Measurements from ENCODE around the gene ZCCHC14. TPM values are rescaled to one million over a fixed set of nuclear protein-coding genes. Genes with fewer than 3 reads are reported as not detected.

ZCCHC14 gene
- total and polyA plus RNA-seq, 5 donors from 2014 or later, result 1.6 to 33.7 (median 2.1) TPM

DNA sequence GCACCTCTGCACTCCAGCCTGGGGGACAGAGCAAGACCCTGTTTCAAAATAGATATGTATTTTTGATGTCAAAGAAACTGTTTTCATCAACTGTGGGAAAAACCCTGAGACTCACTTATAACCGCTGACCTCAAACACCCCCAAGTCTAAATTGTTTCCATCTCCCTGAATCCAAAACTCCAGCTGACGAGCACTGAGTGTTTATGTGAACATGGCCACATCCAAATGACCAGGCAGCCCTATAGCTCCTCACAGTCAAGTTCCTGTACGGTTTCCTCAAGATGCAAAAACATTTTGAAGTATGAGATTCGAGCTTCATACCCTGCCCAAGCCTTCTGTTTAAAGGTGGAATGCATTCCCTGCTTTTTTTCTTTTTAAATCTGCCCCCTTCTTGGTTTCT lies 45.3 kb upstream of the ZCCHC14 start:
- ATAC-seq (ENCODE audit: low read depth in 2 of 2), result no peak
- peaks cover 0 to 4% of the 10 kb centered on the region in 2 experiments for H3K9me3 ChIP-seq (ENCODE audit: control insufficient read depth in 2 of 2, low read length in 2 of 2)
- H3K4me1 ChIP-seq (ENCODE audit: control insufficient read depth, insufficient read depth, low read length, poor library complexity, severe bottlenecking), result no peaks in the 10 kb centered on the region
- Mint-ChIP-seq H3K4me1 (no peaks in the 10 kb centered on the region), H3K9me3 (peaks cover 0 to 5% (median 2%) of the 10 kb centered on the region in 7 donors), H3K27ac (no peak overlapping the region), H3K27me3 (peaks cover 48% of the 10 kb centered on the region), H3K36me3 (no peaks in the 10 kb centered on the region), H3K4me3 (no peak overlapping the region)
- DNase-seq, result no peak
- H3K27me3 ChIP-seq (ENCODE audit: control insufficient read depth, insufficient read depth, low read length), result peaks cover 4% of the 10 kb centered on the region
- no peak overlapping the region for H3K4me3 ChIP-seq (ENCODE audit: low read depth, low read length)
- no peaks in the 10 kb centered on the region for H3K36me3 ChIP-seq (ENCODE audit: control insufficient read depth, insufficient read depth, low read length)
- H3K27ac ChIP-seq (ENCODE audit: insufficient read depth, low read length, poor library complexity, severe bottlenecking), result no peak overlapping the region

- peaks cover 3 to 13% of the 10 kb centered on the region in 2 experiments for H3K9me3 ChIP-seq (ENCODE audit: control insufficient read depth in 2 of 2, low read length in 2 of 2)
- Mint-ChIP-seq H3K4me3 (no peak overlapping the region), H3K36me3 (no peaks in the 10 kb centered on the region), H3K4me1 (no peaks in the 10 kb centered on the region), H3K27me3 (peaks cover 54% of the 10 kb centered on the region), H3K9me3 (peaks cover 0 to 15% (median 3%) of the 10 kb centered on the region in 7 donors), H3K27ac (peak overlapping the region in 1 of 3 donors; percentile 64)
- no peaks in the 10 kb centered on the region for H3K36me3 ChIP-seq (ENCODE audit: control insufficient read depth, insufficient read depth, low read length)
- H3K27me3 ChIP-seq (ENCODE audit: control insufficient read depth, insufficient read depth, low read length), result peaks cover 4% of the 10 kb centered on the region
- H3K4me1 ChIP-seq (ENCODE audit: control insufficient read depth, insufficient read depth, low read length, poor library complexity, severe bottlenecking), result no peaks in the 10 kb centered on the region
- H3K4me3 ChIP-seq (ENCODE audit: low read depth, low read length), result no peak overlapping the region
- no peak for ATAC-seq (ENCODE audit: low read depth in 2 of 2)
- no peak for DNase-seq
- no peak overlapping the region for H3K27ac ChIP-seq (ENCODE audit: insufficient read depth, low read length, poor library complexity, severe bottlenecking)
These were observed 43.9 kb upstream of the ZCCHC14 start for GRCh38 chr16:87536795-87537142.

DNA sequence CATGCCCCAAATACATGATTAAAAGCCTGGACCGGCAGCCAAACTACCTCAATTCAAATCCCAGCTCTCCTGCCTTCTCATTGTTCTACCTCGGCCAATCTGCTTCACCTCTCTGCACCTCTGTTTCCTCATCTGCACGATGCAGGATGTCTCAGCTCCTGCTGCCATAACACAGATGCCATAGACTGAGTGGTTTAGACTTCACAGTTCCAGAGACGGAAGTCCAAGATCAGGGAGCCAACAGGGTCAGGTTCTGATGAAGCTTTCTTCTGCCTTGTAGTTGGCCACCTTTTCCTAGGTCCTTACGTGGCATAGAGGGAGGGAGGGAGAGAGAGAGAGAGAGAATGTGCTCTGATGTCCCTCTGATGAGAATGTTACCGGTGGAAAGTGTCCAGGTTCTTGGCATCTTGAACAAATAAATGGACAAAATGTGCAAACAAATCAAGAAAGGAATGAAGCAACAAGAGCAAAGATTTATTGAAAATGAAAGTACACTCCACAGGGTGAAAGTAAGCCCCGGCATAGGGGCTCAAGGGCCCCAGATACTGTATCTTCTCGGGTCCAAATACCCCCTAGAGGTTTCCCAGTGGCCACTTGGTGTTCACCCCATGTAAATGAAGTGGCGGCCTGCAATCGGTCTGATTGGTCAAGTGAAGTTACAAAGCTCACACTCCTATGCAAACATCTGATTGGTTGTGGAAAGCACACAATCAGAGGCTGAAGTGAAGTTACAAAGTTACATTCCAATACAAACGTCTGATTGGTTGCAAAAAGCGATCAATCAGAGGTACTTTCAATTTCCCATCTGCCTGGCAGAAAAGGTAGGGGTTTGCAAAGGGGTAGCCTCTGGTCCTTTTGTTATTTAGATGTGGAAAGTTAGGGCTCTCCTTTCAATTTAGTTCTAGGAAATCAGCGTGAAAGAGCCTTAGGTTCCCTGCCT lies 43.3 kb upstream of the ZCCHC14 start:
- DNase-seq (no peak), ATAC-seq (ENCODE audit: low read depth in 2 of 2) (no peak)
- Histone ChIP-seq H3K27ac (ENCODE audit: insufficient read depth, low read length, poor library complexity, severe bottlenecking) (no peak overlapping the region), H3K4me3 (ENCODE audit: low read depth, low read length) (no peak overlapping the region), H3K9me3 (ENCODE audit: control insufficient read depth in 2 of 2, low read length in 2 of 2) (peaks cover 3 to 13% of the 10 kb centered on the region in 2 experiments), H3K4me1 (ENCODE audit: control insufficient read depth, insufficient read depth, low read length, poor library complexity, severe bottlenecking) (no peaks in the 10 kb centered on the region), H3K36me3 (ENCODE audit: control insufficient read depth, insufficient read depth, low read length) (no peaks in the 10 kb centered on the region), H3K27me3 (ENCODE audit: control insufficient read depth, insufficient read depth, low read length) (peaks cover 4% of the 10 kb centered on the region)
- no peak overlapping the region for H3K27ac Mint-ChIP-seq
- peaks cover 52% of the 10 kb centered on the region for H3K27me3 Mint-ChIP-seq
- H3K4me1 Mint-ChIP-seq, result no peaks in the 10 kb centered on the region
- H3K4me3 Mint-ChIP-seq, result no peak overlapping the region
- peaks cover 0 to 21% (median 3%) of the 10 kb centered on the region in 7 donors for H3K9me3 Mint-ChIP-seq
- H3K36me3 Mint-ChIP-seq, result no peaks in the 10 kb centered on the region

GRCh38 chr16:87535457-87535854 lies 42.6 kb upstream of the ZCCHC14 start:
- Histone ChIP-seq H3K27me3 (ENCODE audit: control insufficient read depth, insufficient read depth, low read length) (peaks cover 4% of the 10 kb centered on the region), H3K27ac (ENCODE audit: insufficient read depth, low read length, poor library complexity, severe bottlenecking) (no peak overlapping the region), H3K4me3 (ENCODE audit: low read depth, low read length) (no peak overlapping the region), H3K4me1 (ENCODE audit: control insufficient read depth, insufficient read depth, low read length, poor library complexity, severe bottlenecking) (no peaks in the 10 kb centered on the region), H3K9me3 (ENCODE audit: control insufficient read depth in 2 of 2, low read length in 2 of 2) (peaks cover 3 to 13% of the 10 kb centered on the region in 2 experiments), H3K36me3 (ENCODE audit: control insufficient read depth, insufficient read depth, low read length) (no peaks in the 10 kb centered on the region)
- Mint-ChIP-seq H3K27me3 (peaks cover 46% of the 10 kb centered on the region), H3K27ac (no peak overlapping the region), H3K9me3 (peaks cover 0 to 25% (median 5%) of the 10 kb centered on the region in 7 donors), H3K36me3 (no peaks in the 10 kb centered on the region), H3K4me1 (no peaks in the 10 kb centered on the region), H3K4me3 (no peak overlapping the region)
- ATAC-seq (ENCODE audit: low read depth in 2 of 2) (no peak), DNase-seq (no peak)

GRCh38 chr16:87534751-87535150 lies 41.9 kb upstream of the ZCCHC14 start:
- peaks cover 0 to 29% (median 8%) of the 10 kb centered on the region in 7 donors for H3K9me3 Mint-ChIP-seq
- H3K9me3 ChIP-seq (ENCODE audit: control insufficient read depth in 2 of 2, low read length in 2 of 2), result peaks cover 3 to 13% of the 10 kb centered on the region in 2 experiments

GRCh38 chr16:87534030-87534653 lies 41.3 kb upstream of the ZCCHC14 start:
- no peak for DNase-seq
- Histone ChIP-seq H3K4me1 (ENCODE audit: control insufficient read depth, insufficient read depth, low read length, poor library complexity, severe bottlenecking) (no peaks in the 10 kb centered on the region), H3K27me3 (ENCODE audit: control insufficient read depth, insufficient read depth, low read length) (peaks cover 2% of the 10 kb centered on the region), H3K36me3 (ENCODE audit: control insufficient read depth, insufficient read depth, low read length) (no peaks in the 10 kb centered on the region), H3K27ac (ENCODE audit: insufficient read depth, low read length, poor library complexity, severe bottlenecking) (no peak overlapping the region), H3K4me3 (ENCODE audit: low read depth, low read length) (no peak overlapping the region), H3K9me3 (ENCODE audit: control insufficient read depth in 2 of 2, low read length in 2 of 2) (peaks cover 3 to 18% of the 10 kb centered on the region in 2 experiments)
- H3K36me3 Mint-ChIP-seq, result peaks cover 4% of the 10 kb centered on the region
- H3K9me3 Mint-ChIP-seq, result peaks cover 0 to 34% (median 9%) of the 10 kb centered on the region in 7 donors
- peaks cover 38% of the 10 kb centered on the region for H3K27me3 Mint-ChIP-seq
- H3K4me3 Mint-ChIP-seq, result no peak overlapping the region
- no peak for ATAC-seq (ENCODE audit: low read depth in 2 of 2)
- no peak overlapping the region for H3K27ac Mint-ChIP-seq
- H3K4me1 Mint-ChIP-seq, result no peaks in the 10 kb centered on the region

More at GRCh38 chr16:87534751-87535150, 41.9 kb upstream of the ZCCHC14 start:
- no peak for ATAC-seq (ENCODE audit: low read depth in 2 of 2)
- Mint-ChIP-seq H3K27me3 (peaks cover 43% of the 10 kb centered on the region), H3K27ac (peak overlapping the region in 1 of 3 donors; percentile 12), H3K36me3 (no peaks in the 10 kb centered on the region), H3K4me3 (no peak overlapping the region), H3K4me1 (no peaks in the 10 kb centered on the region)
- H3K27ac ChIP-seq (ENCODE audit: insufficient read depth, low read length, poor library complexity, severe bottlenecking), result no peak overlapping the region
- no peak for DNase-seq
- no peak overlapping the region for H3K4me3 ChIP-seq (ENCODE audit: low read depth, low read length)
- no peaks in the 10 kb centered on the region for H3K4me1 ChIP-seq (ENCODE audit: control insufficient read depth, insufficient read depth, low read length, poor library complexity, severe bottlenecking)
- H3K36me3 ChIP-seq (ENCODE audit: control insufficient read depth, insufficient read depth, low read length), result no peaks in the 10 kb centered on the region
- H3K27me3 ChIP-seq (ENCODE audit: control insufficient read depth, insufficient read depth, low read length), result peaks cover 4% of the 10 kb centered on the region

- ATAC-seq (ENCODE audit: low read depth in 2 of 2) (no peak), DNase-seq (no peak)
- Mint-ChIP-seq H3K36me3 (peaks cover 4% of the 10 kb centered on the region), H3K27ac (no peak overlapping the region), H3K4me3 (no peak overlapping the region), H3K9me3 (peaks cover 0 to 34% (median 9%) of the 10 kb centered on the region in 7 donors), H3K4me1 (no peaks in the 10 kb centered on the region), H3K27me3 (peaks cover 28% of the 10 kb centered on the region)
- no peaks in the 10 kb centered on the region for H3K36me3 ChIP-seq (ENCODE audit: control insufficient read depth, insufficient read depth, low read length)
- no peak overlapping the region for H3K4me3 ChIP-seq (ENCODE audit: low read depth, low read length)
- H3K4me1 ChIP-seq (ENCODE audit: control insufficient read depth, insufficient read depth, low read length, poor library complexity, severe bottlenecking), result no peaks in the 10 kb centered on the region
- peaks cover 3 to 20% of the 10 kb centered on the region in 2 experiments for H3K9me3 ChIP-seq (ENCODE audit: control insufficient read depth in 2 of 2, low read length in 2 of 2)
- H3K27ac ChIP-seq (ENCODE audit: insufficient read depth, low read length, poor library complexity, severe bottlenecking), result no peak overlapping the region
- H3K27me3 ChIP-seq (ENCODE audit: control insufficient read depth, insufficient read depth, low read length), result peaks cover 2% of the 10 kb centered on the region
These were observed 40.2 kb upstream of the ZCCHC14 start for GRCh38 chr16:87533061-87533460.
